Astrocyte (in vitro differentiated cells and primary cell): ENCODE results near the gene C1GALT1. TPM values are rescaled to one million over a fixed set of nuclear protein-coding genes. Genes with fewer than 3 reads are reported as not detected.

Experiments used
- DNase-seq: peaks from one replicate; pipeline ENCODE4 v3.0.0-alpha.2; 2010; ENCODE audit warnings: low read depth
- FAIRE-seq: peaks from 2 replicates; lab custom pipeline; 2011; peaks lifted over from hg19 to GRCh38; lab: Jason Lieb, UNC
- H2AFZ ChIP-seq: 2 replicates; pipeline ENCODE4 v1.6.0; 2012; ENCODE audit warnings: low read depth, low read length, inconsistent platforms
- H3K27ac ChIP-seq: 2 replicates; pipeline ENCODE4 v1.5.1; 2011; ENCODE audit warnings: low read depth, low read length, inconsistent platforms
- H3K27me3 ChIP-seq: 2 replicates; pipeline ENCODE4 v1.6.0; 2011; ENCODE audit warnings: low read length, inconsistent platforms; ENCODE audit not compliant: insufficient read depth
- H3K36me3 ChIP-seq: 2 replicates; pipeline ENCODE4 v1.5.1; 2011; ENCODE audit warnings: low read length, inconsistent platforms; ENCODE audit not compliant: insufficient read depth
- H3K4me1 ChIP-seq: 2 replicates; pipeline ENCODE4 v1.5.1; 2011; ENCODE audit warnings: low read length, inconsistent platforms; ENCODE audit not compliant: insufficient read depth
- H3K4me2 ChIP-seq: 2 replicates; pipeline ENCODE4 v1.6.0; 2012; ENCODE audit warnings: low read length, inconsistent platforms
- H3K4me3 ChIP-seq: 2 replicates; pipeline ENCODE4 v1.5.1; 2011; ENCODE audit warnings: low read depth, mild to moderate bottlenecking, low read length, inconsistent platforms; ENCODE audit not compliant: insufficient read depth
- H3K79me2 ChIP-seq: 2 replicates; pipeline ENCODE4 v1.6.0; 2012; ENCODE audit warnings: mild to moderate bottlenecking, low read length, inconsistent platforms; ENCODE audit not compliant: insufficient read depth
- H3K9ac ChIP-seq: 2 replicates; pipeline ENCODE4 v1.6.0; 2012; ENCODE audit warnings: mild to moderate bottlenecking, low read length, inconsistent platforms
- H3K9me3 ChIP-seq: 2 replicates; pipeline ENCODE4 v1.5.1; 2012; ENCODE audit warnings: low read depth, mild to moderate bottlenecking, low read length, inconsistent platforms; ENCODE audit not compliant: insufficient read depth
- H4K20me1 ChIP-seq: 2 replicates; pipeline ENCODE4 v1.6.0; 2012; ENCODE audit warnings: low read length, inconsistent platforms; ENCODE audit not compliant: insufficient read depth
- H3K27ac Mint-ChIP-seq: one replicate; pipeline ENCODE4 v1.8.0; 2021; ENCODE audit warnings: mild to moderate bottlenecking, mixed read lengths; ENCODE audit not compliant: unreplicated experiment
- H3K27me3 Mint-ChIP-seq: one replicate; pipeline ENCODE4 v1.8.0; 2021; ENCODE audit warnings: low read depth, mixed read lengths; ENCODE audit not compliant: unreplicated experiment
- H3K36me3 Mint-ChIP-seq: one replicate; pipeline ENCODE4 v1.8.0; 2021; ENCODE audit warnings: low read depth, mixed read lengths; ENCODE audit not compliant: unreplicated experiment
- H3K4me1 Mint-ChIP-seq: one replicate; pipeline ENCODE4 v1.8.0; 2021; ENCODE audit warnings: low read depth, mixed read lengths; ENCODE audit not compliant: unreplicated experiment
- H3K4me3 Mint-ChIP-seq: one replicate; pipeline ENCODE4 v1.8.0; 2021; ENCODE audit warnings: mild to moderate bottlenecking, moderate library complexity, mixed read lengths; ENCODE audit not compliant: unreplicated experiment
- H3K9me3 Mint-ChIP-seq: one replicate; pipeline ENCODE4 v1.8.0; 2021; ENCODE audit warnings: mild to moderate bottlenecking, mixed read lengths; ENCODE audit not compliant: unreplicated experiment
- CTCF ChIP-seq: IDR thresholded peaks from 2 replicates; pipeline ENCODE4 v1.5.1; 2011; ENCODE audit warnings: low read depth, mild to moderate bottlenecking, inconsistent platforms, low read length, moderate library complexity; ENCODE audit not compliant: insufficient read depth
- EZH2 ChIP-seq: IDR thresholded peaks from 2 replicates; pipeline ENCODE4 v1.6.1; 2012; ENCODE audit warnings: mild to moderate bottlenecking, low read length, inconsistent platforms; ENCODE audit not compliant: insufficient read depth
- total RNA-seq: library from RNA; stranded (reverse); gene quantifications from 2 replicates; pipeline ENCODE4 v1.2.1, GENCODE V29; 2021

Gene C1GALT1
- total RNA-seq, 1 donor from 2014 or later = 40.0 TPM

GRCh38 chr7:7159063-7159658, 23.2 kb upstream of the C1GALT1 start:
- Histone ChIP-seq H2AFZ (no peak overlapping the region), H3K4me3 (no peak overlapping the region), H3K79me2 (no peaks in the 10 kb centered on the region), H3K4me1 (peaks cover 18% of the 10 kb centered on the region), H3K27me3 (no peaks in the 10 kb centered on the region), H3K27ac (no peak overlapping the region), H3K36me3 (no peaks in the 10 kb centered on the region), H3K9ac (no peak overlapping the region), H4K20me1 (no peaks in the 10 kb centered on the region), H3K9me3 (no peaks in the 10 kb centered on the region), H3K4me2 (no peak overlapping the region)
- H3K9me3 Mint-ChIP-seq = peaks cover 3% of the 10 kb centered on the region
- FAIRE-seq (no peak), DNase-seq (no peak)
- peaks cover 3% of the 10 kb centered on the region for H3K27me3 Mint-ChIP-seq
- H3K27ac Mint-ChIP-seq = no peak overlapping the region
- no peak overlapping the region for H3K4me3 Mint-ChIP-seq
- H3K36me3 Mint-ChIP-seq = peaks cover under 1% of the 10 kb centered on the region
- peaks cover 21% of the 10 kb centered on the region for H3K4me1 Mint-ChIP-seq
- TF ChIP-seq CTCF (no peak), EZH2 (no peak)

GRCh38 chr7:7164591-7164990, 17.8 kb upstream of the C1GALT1 start:
- FAIRE-seq = no peak
- Histone ChIP-seq H2AFZ (no peak overlapping the region), H3K27me3 (no peaks in the 10 kb centered on the region), H3K9me3 (no peaks in the 10 kb centered on the region), H3K9ac (no peak overlapping the region), H3K4me2 (no peak overlapping the region), H3K36me3 (no peaks in the 10 kb centered on the region), H3K4me3 (no peak overlapping the region), H4K20me1 (no peaks in the 10 kb centered on the region), H3K4me1 (no peaks in the 10 kb centered on the region), H3K27ac (no peak overlapping the region), H3K79me2 (no peaks in the 10 kb centered on the region)
- DNase-seq = no peak
- no peak for TF ChIP-seq CTCF
- no peak for TF ChIP-seq EZH2
- H3K4me1 Mint-ChIP-seq = peaks cover 11% of the 10 kb centered on the region
- no peak overlapping the region for H3K4me3 Mint-ChIP-seq
- peaks cover 3% of the 10 kb centered on the region for H3K36me3 Mint-ChIP-seq
- H3K9me3 Mint-ChIP-seq = peaks cover 3% of the 10 kb centered on the region
- no peak overlapping the region for H3K27ac Mint-ChIP-seq
- H3K27me3 Mint-ChIP-seq = peaks cover 3% of the 10 kb centered on the region

- Histone ChIP-seq H3K79me2 (no peaks in the 10 kb centered on the region), H3K9ac (no peak overlapping the region)
Measured at GRCh38 chr7:7165372-7165771, 17.0 kb upstream of the C1GALT1 start.

More at GRCh38 chr7:7165372-7165771, 17.0 kb upstream of the C1GALT1 start:
- Histone ChIP-seq H3K4me2 (no peak overlapping the region), H3K9me3 (no peaks in the 10 kb centered on the region), H3K27ac (no peak overlapping the region), H3K4me1 (no peaks in the 10 kb centered on the region), H3K4me3 (no peak overlapping the region), H3K27me3 (no peaks in the 10 kb centered on the region), H2AFZ (no peak overlapping the region), H4K20me1 (no peaks in the 10 kb centered on the region), H3K36me3 (no peaks in the 10 kb centered on the region)
- Mint-ChIP-seq H3K27me3 (no peaks in the 10 kb centered on the region), H3K36me3 (peaks cover 3% of the 10 kb centered on the region), H3K27ac (no peak overlapping the region), H3K4me1 (peaks cover 11% of the 10 kb centered on the region), H3K9me3 (peaks cover 3% of the 10 kb centered on the region), H3K4me3 (no peak overlapping the region)
- no peak for FAIRE-seq
- TF ChIP-seq EZH2 (no peak), CTCF (no peak)
- no peak for DNase-seq
